K562 (cell line): ENCODE data around the gene CREB3L2. TPM values are rescaled to one million over a fixed set of nuclear protein-coding genes. Genes with fewer than 3 reads are reported as not detected.

Experiments used
- DACH1 ChIP-seq: fragments of 450-650 bp; IDR thresholded peaks from 2 replicates; pipeline ENCODE4 v1.6.1; 2018; ENCODE audit not compliant: partially characterized antibody
- HDAC1 ChIP-seq, 2 experiments: fragments of 450-650 bp; IDR thresholded peaks; 2 replicates each; pipeline ENCODE4 v1.6.1; 2016 to 2017; ENCODE audit warnings: inconsistent platforms in 1 of 2, mild to moderate bottlenecking in 1 of 2, moderate library complexity in 1 of 2
- KDM5B ChIP-seq: fragments of 200-600 bp; sonication (generic); IDR thresholded peaks from 2 replicates; pipeline ENCODE4 v1.6.1; 2012; ENCODE audit warnings: low read depth, mild to moderate bottlenecking, moderate library complexity, low read length, control low read depth, inconsistent platforms; ENCODE audit not compliant: insufficient replicate concordance
- MAFK ChIP-seq: IDR thresholded peaks from 2 replicates; pipeline ENCODE4 v1.6.1; 2011; ENCODE audit warnings: low read length, improper control_type of control experiment
- MAZ ChIP-seq, 2 experiments: fragments of 450-650 bp in 1 of 2; sonication (generic) in 1 of 2; formaldehyde crosslinking; IDR thresholded peaks in 1 of 2; conservative IDR thresholded peaks in 1 of 2; 2 replicates each; pipeline versions ENCODE4 v1.4.0 to v1.5.0; 2020; ENCODE audit warnings: mild to moderate bottlenecking in 1 of 2, missing genetic modification reagents in 1 of 2
- MIER1 ChIP-seq: fragments of 450-650 bp; IDR thresholded peaks from 2 replicates; pipeline ENCODE4 v1.6.1; 2016; ENCODE audit warnings: antibody characterized with exemption, mild to moderate bottlenecking, low read depth
- MNT ChIP-seq, 2 experiments: fragments of 450-650 bp; conservative IDR thresholded peaks; 2 replicates each; pipeline ENCODE4 v1.6.1; 2017; ENCODE audit warnings: mild to moderate bottlenecking in 2 of 2, moderate library complexity in 2 of 2
- MTF1 ChIP-seq: fragments of 250-450 bp; sonication (Bioruptor Pico); IDR thresholded peaks from 2 replicates; pipeline ENCODE4 v1.9.0; 2021; ENCODE audit warnings: moderate library complexity, mild to moderate bottlenecking, inconsistent platforms, borderline replicate concordance
- PBX2 ChIP-seq, 2 experiments: IDR thresholded peaks in 1 of 2; conservative IDR thresholded peaks in 1 of 2; 2 replicates each; pipeline ENCODE4 v1.6.1; 2016; ENCODE audit warnings: low read depth in 2 of 2, mild to moderate bottlenecking in 1 of 2, missing compliant biosample characterization in 1 of 2, missing genetic modification characterization in 1 of 2, moderate library complexity in 1 of 2
- PCBP1 ChIP-seq: fragments of 200-400 bp; formaldehyde crosslinking; IDR thresholded peaks from 2 replicates; pipeline ENCODE4 v1.6.1; 2018; ENCODE audit warnings: mild to moderate bottlenecking, low read depth, low read length; ENCODE audit not compliant: poor library complexity, severe bottlenecking
- RBM39 ChIP-seq: fragments of 200-400 bp; formaldehyde crosslinking; optimal IDR thresholded peaks from 2 replicates; pipeline ENCODE3; 2018; ENCODE audit warnings: low read depth, low read length
- TCF7 ChIP-seq: sonication (generic); IDR thresholded peaks from 2 replicates; pipeline ENCODE4 v1.6.1; 2016; ENCODE audit warnings: antibody characterized with exemption, borderline replicate concordance
- ZBTB7A ChIP-seq: IDR thresholded peaks from 2 replicates; pipeline ENCODE4 v1.6.1; 2011; ENCODE audit warnings: low read depth, mild to moderate bottlenecking, low read length, moderate library complexity, borderline replicate concordance; ENCODE audit not compliant: control insufficient read depth
- ZNF165 ChIP-seq: fragments of 250-450 bp; sonication (Bioruptor Pico); IDR thresholded peaks from 2 replicates; pipeline ENCODE4 v1.4.0; 2020; ENCODE audit warnings: borderline replicate concordance
- ZNF197 ChIP-seq: fragments of 200-800 bp; sonication (Bioruptor generic); IDR thresholded peaks from 2 replicates; pipeline ENCODE4 v1.6.1; 2016; ENCODE audit warnings: low read depth, missing genetic modification characterization, missing compliant biosample characterization
- ZNF212 ChIP-seq: fragments of 450-650 bp; formaldehyde crosslinking; IDR thresholded peaks from 2 replicates; pipeline ENCODE4 v1.4.0; 2020; ENCODE audit warnings: mild to moderate bottlenecking
- ZNF263 ChIP-seq: sonication (generic); formaldehyde crosslinking; IDR thresholded peaks from 2 replicates; pipeline ENCODE4 v1.8.0; 2022; ENCODE audit warnings: mild to moderate bottlenecking, missing genetic modification reagents, borderline replicate concordance
- ZNF347 ChIP-seq: fragments of 450-650 bp; formaldehyde crosslinking; IDR thresholded peaks from 2 replicates; pipeline ENCODE4 v1.4.0; 2020; ENCODE audit warnings: low read depth, mild to moderate bottlenecking, moderate library complexity
- ZNF551 ChIP-seq: fragments of 250-450 bp; sonication (Bioruptor Pico); IDR thresholded peaks from 2 replicates; pipeline ENCODE4 v1.5.0; 2021; ENCODE audit warnings: mild to moderate bottlenecking, moderate library complexity
- ZNF780A ChIP-seq: fragments of 250-450 bp; sonication (Bioruptor Pico); IDR thresholded peaks from 2 replicates; pipeline ENCODE4 v1.5.0; 2021; ENCODE audit warnings: mild to moderate bottlenecking
- ZNF79 ChIP-seq: fragments of 250-450 bp; sonication (Bioruptor Pico); IDR thresholded peaks from 2 replicates; pipeline ENCODE4 v1.4.0; 2020; ENCODE audit warnings: low read depth, mild to moderate bottlenecking, moderate library complexity
- polyA plus RNA-seq, 8 experiments: library from polyadenylated mRNA; depleted of rRNA in 4 of 8; stranded (reverse) in 5 of 8; unstranded in 3 of 8; fragments of >200 nt; fragmentation: Nextera tagmentation in 2 of 8; fragmentation: Illumina TruSeq in 1 of 8; extraction: Ambion mirVana in 2 of 8; extraction: Trizol in 1 of 8; gene quantifications; 2 replicates each; pipeline versions ENCODE4 v1.2.1 to v1.2.3, GENCODE V29; 2011 to 2014; ENCODE audit warnings: inconsistent platforms in 1 of 8, missing spikeins in 1 of 8
- total RNA-seq, 7 experiments: library from RNA; depleted of rRNA in 6 of 7; stranded (reverse); fragments of >200 nt in 6 of 7; fragmentation: Illumina TruSeq in 2 of 7; extraction: Trizol in 2 of 7; gene quantifications; 2 replicates each; pipeline versions ENCODE4 v1.2.1 to v1.2.3, GENCODE V29; 2011 to 2021; ENCODE audit warnings: low replicate concordance in 1 of 7
- TF ChIP-seq, protein P1 (sequence below): fragments of 250-450 bp; sonication (Bioruptor Pico); IDR thresholded peaks from 2 replicates; pipeline ENCODE4 v1.8.0; 2022; ENCODE audit warnings: inconsistent platforms

Gene CREB3L2
- total and polyA plus RNA-seq, 9 of the 15 experiments (the other 6 are each of a cell fraction or from before 2014, with no cell fraction given): 7.1 to 45.6 (median 15.8) TPM

DNA sequence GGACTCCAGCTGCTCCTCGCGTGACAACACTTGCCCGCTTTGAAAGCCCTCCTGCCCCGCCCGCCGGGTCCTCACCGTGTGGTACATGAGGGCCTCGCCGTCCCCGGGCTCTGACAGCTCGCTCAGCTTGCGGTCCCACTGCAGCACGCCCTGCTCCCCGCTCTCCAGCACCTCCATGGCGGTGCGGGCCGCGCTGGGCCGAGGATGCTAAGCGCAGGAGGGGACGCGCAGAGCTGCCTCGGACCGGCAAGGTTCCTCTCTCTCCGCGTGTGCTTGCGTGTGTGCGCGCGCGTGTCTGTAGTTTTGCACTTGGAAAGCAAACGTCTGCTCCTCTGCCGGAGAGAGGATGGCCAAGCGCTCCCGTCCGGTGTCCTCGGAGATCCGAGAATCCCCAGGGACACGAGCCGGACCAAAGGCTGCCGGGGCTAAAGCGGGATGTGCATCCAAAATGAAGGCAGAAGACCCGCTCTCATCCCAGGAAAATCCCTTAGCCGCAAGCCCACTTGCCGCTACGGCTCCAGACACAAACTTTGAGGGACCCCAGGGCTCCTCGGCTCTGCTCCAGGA is at the start of gene CREB3L2 (continued):
- TF ChIP-seq PCBP1 (no peak), TCF7 (peak; percentile 37; the same call in 1 of the 2 replicates), ZNF780A (no peak), MNT (conservative IDR thresholded peaks at IDR 0.05) (peak; percentile 6 to 79; a peak in 3 of 4 replicates), RBM39 (no peak), MTF1 (CRISPR knock-in tag) (0 out of 2 replicates have a peak, but pooled peaks have one; percentile 24), KDM5B (peak; percentile 68), ZNF212 (CRISPR knock-in tag) (0 out of 2 replicates have a peak, but pooled peaks have one; percentile 47), ZNF197 (CRISPR knock-in tag) (no peak), HDAC1 (IDR thresholded peaks at IDR 0.05) (peak in 1 of 2 experiments; percentile 96; a peak in 2 of 4 replicates), ZNF165 (CRISPR knock-in tag) (peak; percentile 43; the same call in 1 of the 2 replicates), MAFK (no peak), ZNF79 (CRISPR knock-in tag) (no peak), MAZ (CRISPR knock-in tag; conservative IDR thresholded peaks at IDR 0.05 in 1 of 2, IDR thresholded peaks at IDR 0.05 in 1 of 2) (peak in 1 of 2 experiments; percentile 51; a peak in 3 of 4 replicates), DACH1 (no peak), MIER1 (no peak), PBX2 (CRISPR knock-in tag; IDR thresholded peaks at IDR 0.05; ENCODE audit: low read depth) (no peak), PBX2 (tag; conservative IDR thresholded peaks at IDR 0.05; ENCODE audit: low read depth) (no peak), ZNF347 (0 out of 2 replicates have a peak, but pooled peaks have one; percentile 32), ZBTB7A (peak; percentile 53; the same call in 1 of the 2 replicates), ZNF551 (CRISPR knock-in tag) (no peak), ZNF263 (CRISPR knock-in tag) (peak; percentile 72; the same call in 1 of the 2 replicates)
- TF ChIP-seq, protein P1, sequence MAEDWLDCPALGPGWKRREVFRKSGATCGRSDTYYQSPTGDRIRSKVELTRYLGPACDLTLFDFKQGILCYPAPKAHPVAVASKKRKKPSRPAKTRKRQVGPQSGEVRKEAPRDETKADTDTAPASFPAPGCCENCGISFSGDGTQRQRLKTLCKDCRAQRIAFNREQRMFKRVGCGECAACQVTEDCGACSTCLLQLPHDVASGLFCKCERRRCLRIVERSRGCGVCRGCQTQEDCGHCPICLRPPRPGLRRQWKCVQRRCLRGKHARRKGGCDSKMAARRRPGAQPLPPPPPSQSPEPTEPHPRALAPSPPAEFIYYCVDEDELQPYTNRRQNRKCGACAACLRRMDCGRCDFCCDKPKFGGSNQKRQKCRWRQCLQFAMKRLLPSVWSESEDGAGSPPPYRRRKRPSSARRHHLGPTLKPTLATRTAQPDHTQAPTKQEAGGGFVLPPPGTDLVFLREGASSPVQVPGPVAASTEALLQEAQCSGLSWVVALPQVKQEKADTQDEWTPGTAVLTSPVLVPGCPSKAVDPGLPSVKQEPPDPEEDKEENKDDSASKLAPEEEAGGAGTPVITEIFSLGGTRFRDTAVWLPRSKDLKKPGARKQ: no peak
